A172 (cell line): ENCODE data around the gene PSMD4. TPM values are rescaled to one million over a fixed set of nuclear protein-coding genes. Genes with fewer than 3 reads are reported as not detected.
"Not testable (repeated sequence)": the region's sequence is repeated elsewhere in the genome, so short reads cannot be mapped to it uniquely, and the experiment has no call there.

Experiments
- DNase-seq: peaks from one replicate; pipeline ENCODE4 v3.0.0-alpha.2; 2015; ENCODE audit warnings: low spot score
- total RNA-seq: library from RNA; depleted of rRNA; stranded (reverse); fragments of >200 nt; shearing (Covaris generic); gene quantifications from 2 replicates; pipeline ENCODE4 v1.2.3, GENCODE V29; 2014; rRNA removed

Gene PSMD4
- total RNA-seq, result 568 and 570 TPM in 2 replicates

GRCh38 chr1:151254217-151255213 lies at the start of gene PSMD4:
Gene PSMD4, plus strand, starts transcription at chr1:151254734. Its CDS starts 49 bp downstream, at chr1:151254783.
- DNase-seq, result peak; percentile 99

- not testable (repeated sequence) for DNase-seq
Observed at GRCh38 chr1:151205381-151205965, 49.1 kb upstream of the PSMD4 start.

GRCh38 chr1:151210830-151211229 lies 43.7 kb upstream of the PSMD4 start:
- DNase-seq, result peak; percentile 87

GRCh38 chr1:151211972-151212705 lies 42.4 kb upstream of the PSMD4 start:
- DNase-seq, result peak; percentile 56

- no peak for DNase-seq
Observed at GRCh38 chr1:151213560-151213959, 41.0 kb upstream of the PSMD4 start.

- peak; percentile 28 for DNase-seq
Observed at GRCh38 chr1:151221616-151222015, 32.9 kb upstream of the PSMD4 start.

- DNase-seq, result peak; percentile 41
Observed at GRCh38 chr1:151222130-151222529, 32.4 kb upstream of the PSMD4 start.

- no peak for DNase-seq
Observed at GRCh38 chr1:151235235-151235634, 19.3 kb upstream of the PSMD4 start.

GRCh38 chr1:151237678-151238466 lies 16.7 kb upstream of the PSMD4 start:
- no peak for DNase-seq

- DNase-seq, result peak; percentile 92
Observed at GRCh38 chr1:151238467-151238739, 16.1 kb upstream of the PSMD4 start.

- DNase-seq, result no peak
Observed at GRCh38 chr1:151242442-151242841, 12.1 kb upstream of the PSMD4 start.

- no peak for DNase-seq
Observed at GRCh38 chr1:151243683-151244216, 10.8 kb upstream of the PSMD4 start.

- DNase-seq, result no peak
Observed at GRCh38 chr1:151246786-151247185, 7.7 kb upstream of the PSMD4 start.

- DNase-seq, result peak; percentile 92
Observed at GRCh38 chr1:151251656-151252470, 2.7 kb upstream of the PSMD4 start.

GRCh38 chr1:151255381-151255780 lies 847 bp downstream of the PSMD4 start:
- peak; percentile 38 for DNase-seq

- no peak for DNase-seq
Observed at GRCh38 chr1:151259351-151259750, 4.8 kb downstream of the PSMD4 start.

- no peak for DNase-seq
Observed at GRCh38 chr1:151265446-151266236, 11.1 kb downstream of the PSMD4 start.

GRCh38 chr1:151266315-151266714 lies 11.8 kb downstream of the PSMD4 start:
- no peak for DNase-seq

GRCh38 chr1:151266821-151267220 lies 12.3 kb downstream of the PSMD4 start:
- no peak for DNase-seq

GRCh38 chr1:151267760-151268159 lies 13.2 kb downstream of the PSMD4 start:
- peak; percentile 26 for DNase-seq
